ENCODE data around the gene RREB1.

The RREB1 gene

GRCh38 chr6:7159790-7160525 is 52.2 kb downstream of the RREB1 start:
- DNase-seq (ENCODE audit: insufficient read length, low spot score) (no peak), FAIRE-seq (no peak)

GRCh38 chr6:7161253-7161623 is 53.5 kb downstream of the RREB1 start:
- DNase-seq (ENCODE audit: insufficient read length, low spot score) (no peak), FAIRE-seq (no peak)

GRCh38 chr6:7161845-7162244 is 54.1 kb downstream of the RREB1 start:
- no peak for DNase-seq (ENCODE audit: insufficient read length, low spot score)
- no peak for FAIRE-seq

GRCh38 chr6:7163661-7164071 is 55.9 kb downstream of the RREB1 start:
- FAIRE-seq = no peak
- no peak for DNase-seq (ENCODE audit: insufficient read length, low spot score)

GRCh38 chr6:7164536-7165001 is 56.8 kb downstream of the RREB1 start:
- FAIRE-seq (no peak), DNase-seq (ENCODE audit: insufficient read length, low spot score) (no peak)

GRCh38 chr6:7165002-7165889 is 57.5 kb downstream of the RREB1 start:
- no peak for FAIRE-seq
- no peak for DNase-seq (ENCODE audit: insufficient read length, low spot score)

- FAIRE-seq (no peak), DNase-seq (ENCODE audit: insufficient read length, low spot score) (no peak)
Measured at GRCh38 chr6:7165890-7166267, 58.1 kb downstream of the RREB1 start.

GRCh38 chr6:7166410-7167293 is 58.9 kb downstream of the RREB1 start:
- DNase-seq (ENCODE audit: insufficient read length, low spot score) (no peak), FAIRE-seq (no peak)

- DNase-seq (ENCODE audit: insufficient read length, low spot score) (no peak), FAIRE-seq (no peak)
Measured at GRCh38 chr6:7169296-7169721, 61.5 kb downstream of the RREB1 start.

- DNase-seq (ENCODE audit: insufficient read length, low spot score) = no peak
- no peak for FAIRE-seq
Measured at GRCh38 chr6:7170117-7170732, 62.5 kb downstream of the RREB1 start.

- DNase-seq (ENCODE audit: insufficient read length, low spot score) (no peak), FAIRE-seq (no peak)
Measured at GRCh38 chr6:7171119-7171518, 63.4 kb downstream of the RREB1 start.

GRCh38 chr6:7171733-7172132 is 64.0 kb downstream of the RREB1 start:
- DNase-seq (ENCODE audit: insufficient read length, low spot score) (no peak), FAIRE-seq (no peak)

GRCh38 chr6:7172649-7173048 is 64.9 kb downstream of the RREB1 start:
- no peak for FAIRE-seq
- no peak for DNase-seq (ENCODE audit: insufficient read length, low spot score)

- no peak for FAIRE-seq
- DNase-seq (ENCODE audit: insufficient read length, low spot score) = no peak
Measured at GRCh38 chr6:7173843-7174503, 66.2 kb downstream of the RREB1 start.

- FAIRE-seq = no peak
- no peak for DNase-seq (ENCODE audit: insufficient read length, low spot score)
Measured at GRCh38 chr6:7175462-7175861, 67.7 kb downstream of the RREB1 start.

GRCh38 chr6:7176208-7176607 is 68.4 kb downstream of the RREB1 start:
- no peak for FAIRE-seq
- no peak for DNase-seq (ENCODE audit: insufficient read length, low spot score)

- no peak for FAIRE-seq
- no peak for DNase-seq (ENCODE audit: insufficient read length, low spot score)
Measured at GRCh38 chr6:7178280-7178679, 70.5 kb downstream of the RREB1 start.

- FAIRE-seq (no peak), DNase-seq (ENCODE audit: insufficient read length, low spot score) (no peak)
Measured at GRCh38 chr6:7180751-7181150, 73.0 kb downstream of the RREB1 start.

- FAIRE-seq = no peak
- no peak for DNase-seq (ENCODE audit: insufficient read length, low spot score)
Measured at GRCh38 chr6:7183707-7184106, 75.9 kb downstream of the RREB1 start.

GRCh38 chr6:7184502-7184901 is 76.7 kb downstream of the RREB1 start:
- FAIRE-seq (no peak), DNase-seq (ENCODE audit: insufficient read length, low spot score) (no peak)
